Measurements from ENCODE around the gene MYOM3.

MYOM3 gene

GRCh38 chr1:24111996-24112779 lies at the start of gene MYOM3:
TSS of gene MYOM3 (minus strand) at chr1:24112135. CDS start at chr1:24108636, 3,499 bp downstream.
- no peak for FAIRE-seq

- no peak for FAIRE-seq
Measured at GRCh38 chr1:24161270-24161669, 49.3 kb upstream of the MYOM3 start.

- no peak for FAIRE-seq
Measured at GRCh38 chr1:24159366-24159765, 47.4 kb upstream of the MYOM3 start.

- FAIRE-seq, result no peak
Measured at GRCh38 chr1:24157918-24158481, 46.1 kb upstream of the MYOM3 start.

- FAIRE-seq, result no peak
Measured at GRCh38 chr1:24156542-24157260, 44.8 kb upstream of the MYOM3 start.

GRCh38 chr1:24155011-24155782 lies 43.3 kb upstream of the MYOM3 start:
- FAIRE-seq, result no peak

- no peak for FAIRE-seq
Measured at GRCh38 chr1:24154215-24154614, 42.3 kb upstream of the MYOM3 start.

GRCh38 chr1:24152631-24153494 lies 40.9 kb upstream of the MYOM3 start:
- FAIRE-seq, result no peak

GRCh38 chr1:24151175-24151533 lies 39.2 kb upstream of the MYOM3 start:
- FAIRE-seq, result no peak

GRCh38 chr1:24150234-24151174 lies 38.6 kb upstream of the MYOM3 start:
- no peak for FAIRE-seq

- no peak for FAIRE-seq
Measured at GRCh38 chr1:24149866-24150233, 37.9 kb upstream of the MYOM3 start.

- no peak for FAIRE-seq
Measured at GRCh38 chr1:24147816-24148215, 35.9 kb upstream of the MYOM3 start.

- no peak for FAIRE-seq
Measured at GRCh38 chr1:24147194-24147593, 35.3 kb upstream of the MYOM3 start.

GRCh38 chr1:24142546-24143534 lies 30.9 kb upstream of the MYOM3 start, which contains the start of gene IL22RA1:
TSS of gene IL22RA1 (minus strand) at chr1:24143140. CDS start at chr1:24143082, 58 bp downstream.
- FAIRE-seq, result no peak

- FAIRE-seq, result no peak
Measured at GRCh38 chr1:24141311-24141997, 29.5 kb upstream of the MYOM3 start.

- no peak for FAIRE-seq
Measured at GRCh38 chr1:24140741-24141181, 28.8 kb upstream of the MYOM3 start.

GRCh38 chr1:24139841-24140425 lies 28.0 kb upstream of the MYOM3 start:
- FAIRE-seq, result no peak

GRCh38 chr1:24139222-24139489 lies 27.2 kb upstream of the MYOM3 start:
- no peak for FAIRE-seq
